Measurements from ENCODE around the gene UBP1.
A peak's percentile ranks its signal among the peaks of the same experiment; 100 is the strongest.
"Not testable (repeated sequence)": the region's sequence is repeated elsewhere in the genome, so short reads cannot be mapped to it uniquely, and the experiment has no call there.

UBP1 gene

GRCh38 chr3:33388374-33389100, 51.7 kb downstream of the UBP1 start:
- no peak for DNase-seq

GRCh38 chr3:33386631-33387030, 53.6 kb downstream of the UBP1 start:
- DNase-seq = no peak

- DNase-seq = no peak
These were observed 54.8 kb downstream of the UBP1 start for GRCh38 chr3:33385423-33385822.

- no peak for DNase-seq
These were observed 56.3 kb downstream of the UBP1 start for GRCh38 chr3:33383951-33384350.

GRCh38 chr3:33380653-33381052, 59.6 kb downstream of the UBP1 start:
- DNase-seq = no peak

- no peak for DNase-seq
These were observed 62.3 kb downstream of the UBP1 start for GRCh38 chr3:33377931-33378330.

GRCh38 chr3:33377489-33377888, 62.7 kb downstream of the UBP1 start:
- no peak for DNase-seq

- no peak for DNase-seq
These were observed 67.1 kb downstream of the UBP1 start for GRCh38 chr3:33373082-33373437.

GRCh38 chr3:33372218-33373081, 67.8 kb downstream of the UBP1 start:
- DNase-seq = peak; percentile 34 to 67

GRCh38 chr3:33364531-33365128, 75.6 kb downstream of the UBP1 start:
- DNase-seq = no peak

GRCh38 chr3:33364060-33364459, 76.1 kb downstream of the UBP1 start:
- no peak for DNase-seq

- no peak for DNase-seq
These were observed 76.9 kb downstream of the UBP1 start for GRCh38 chr3:33363113-33363800.

- DNase-seq = peak; percentile 67 to 94
These were observed 79.9 kb downstream of the UBP1 start for GRCh38 chr3:33360136-33360825.

GRCh38 chr3:33358172-33358781, 81.9 kb downstream of the UBP1 start:
- DNase-seq = no peak

GRCh38 chr3:33355611-33356010, 84.6 kb downstream of the UBP1 start:
- DNase-seq = no peak

GRCh38 chr3:33339758-33340157, 100.4 kb downstream of the UBP1 start:
- DNase-seq = no peak

GRCh38 chr3:33338936-33339465, 101.2 kb downstream of the UBP1 start:
- not testable (repeated sequence) for DNase-seq
